CD4-positive, alpha-beta T cell (primary cell): ENCODE data around the gene SUV39H1. TPM values are rescaled to one million over a fixed set of nuclear protein-coding genes. Genes with fewer than 3 reads are reported as not detected.
"Not testable (repeated sequence)": the region's sequence is repeated elsewhere in the genome, so short reads cannot be mapped to it uniquely, and the experiment has no call there.

Experiments used
- ATAC-seq: fragments of 200-7000 bp; cut with Tn5 transposase; one replicate; pipeline ENCODE4 v1.10.0; 2022; ENCODE audit warnings: mild to moderate bottlenecking; ENCODE audit not compliant: poor library complexity
- CTCF ChIA-PET: fragments of 350-600 bp; sonication (Branson Sonifier 250); formaldehyde crosslinking; loops from one replicate; lab custom pipeline; 2021; ENCODE audit warnings: antibody characterized with exemption, inconsistent platforms; lab: Charles Lee
- POLR2A ChIA-PET: fragments of 350-600 bp; sonication (Branson Sonifier 250); formaldehyde crosslinking; loops from one replicate; lab custom pipeline; 2021; ENCODE audit warnings: antibody characterized with exemption, inconsistent platforms; lab: Charles Lee
- DNase-seq, 14 experiments: peaks; one replicate each; pipeline ENCODE4 v3.0.0-alpha.2; 2013 to 2020; ENCODE audit warnings: mixed read lengths in 2 of 14
- H3K27ac ChIP-seq, 2 donors: one replicate each; pipeline versions ENCODE4 v1.5.1 to v1.7.0; 2013; ENCODE audit warnings: low read length in 2 of 2, low read depth in 1 of 2, mild to moderate bottlenecking in 1 of 2
- H3K27me3 ChIP-seq, 2 experiments: 1 replicate in 1 of 2; 2 replicates in 1 of 2; pipeline versions ENCODE4 v1.6.1 to v1.7.0; 2013; ENCODE audit warnings: low read length in 2 of 2, control low read depth in 1 of 2, mild to moderate bottlenecking in 1 of 2, moderate library complexity in 1 of 2; ENCODE audit not compliant: insufficient read depth in 2 of 2, control insufficient read depth in 1 of 2
- H3K36me3 ChIP-seq: one replicate; pipeline ENCODE4 v1.6.1; 2013; ENCODE audit warnings: low read length, control low read depth; ENCODE audit not compliant: insufficient read depth
- H3K4me1 ChIP-seq: one replicate; pipeline ENCODE4 v1.6.1; 2013; ENCODE audit warnings: low read length, control low read depth; ENCODE audit not compliant: insufficient read depth
- H3K4me3 ChIP-seq: one replicate; pipeline ENCODE4 v1.5.1; 2013; ENCODE audit warnings: mild to moderate bottlenecking, low read length, moderate library complexity
- H3K9me3 ChIP-seq, 2 experiments: 1 replicate in 1 of 2; 2 replicates in 1 of 2; pipeline versions ENCODE4 v1.6.1 to v1.7.0; 2013; ENCODE audit warnings: low read length in 2 of 2, mild to moderate bottlenecking in 2 of 2, control low read depth in 1 of 2, moderate library complexity in 1 of 2; ENCODE audit not compliant: control insufficient read depth in 1 of 2, insufficient read depth in 1 of 2
- H3K27ac Mint-ChIP-seq: one replicate; pipeline ENCODE4 v1.8.0; 2020; ENCODE audit warnings: mixed read lengths
- H3K27me3 Mint-ChIP-seq: one replicate; pipeline ENCODE4 v1.8.0; 2021; ENCODE audit warnings: mixed read lengths
- H3K36me3 Mint-ChIP-seq: one replicate; pipeline ENCODE4 v1.8.0; 2021; ENCODE audit warnings: low read depth, mixed read lengths
- H3K4me1 Mint-ChIP-seq: one replicate; pipeline ENCODE4 v1.8.0; 2021; ENCODE audit warnings: low read depth, mixed read lengths
- H3K4me3 Mint-ChIP-seq: one replicate; pipeline ENCODE4 v1.8.0; 2020; ENCODE audit warnings: mild to moderate bottlenecking, mixed read lengths
- H3K9me3 Mint-ChIP-seq: one replicate; pipeline ENCODE4 v1.8.0; 2020; ENCODE audit warnings: mixed read lengths
- intact Hi-C, 2 experiments: fragments of 100-400 bp; cut with DNase I in 1 of 2; cut with micrococcal nuclease in 1 of 2; formaldehyde crosslinking; loops; one replicate each; pipeline versions ENCODE4 v1.15.1 to v1.9.0; 2023 to 2025; cut with DNase I, micrococcal nuclease
- total RNA-seq, 174 experiments: library from RNA in 2 of 174; stranded (reverse) in 2 of 174; gene quantifications; one replicate each; pipeline ENCODE4 v1.2.3 and lab custom pipeline; 2021 to 2026
- TF ChIP-seq, protein P1 (sequence below): fragments of 200-600 bp; IDR thresholded peaks from one replicate; pipeline ENCODE4 v1.8.0; 2022; ENCODE audit warnings: antibody characterized with exemption, mild to moderate bottlenecking

The SUV39H1 gene
- total RNA-seq, 2 experiments from 2014 or later = 7.7 to 8.4 TPM

DNA sequence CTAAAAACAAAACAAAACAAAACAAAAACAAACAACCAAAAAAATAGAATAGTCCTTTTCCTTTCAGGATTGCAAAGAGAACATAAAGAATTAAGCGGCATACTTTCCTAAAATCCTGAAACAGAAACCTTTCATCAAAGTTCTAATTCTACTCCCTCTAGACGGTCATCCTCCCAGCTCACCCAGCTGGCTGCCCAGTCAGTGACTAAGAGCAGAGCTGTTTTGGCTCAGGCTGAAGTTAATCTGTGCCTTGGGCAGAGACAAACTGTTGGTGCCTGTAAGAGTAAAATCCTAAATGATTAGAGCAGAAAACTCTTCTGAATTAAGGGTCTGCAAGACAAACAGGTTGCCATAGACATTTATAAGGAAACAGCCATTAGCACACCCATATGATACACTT is 30.5 kb upstream of the SUV39H1 start:
- Histone ChIP-seq H3K27ac (no peak overlapping the region), H3K4me1 (peaks cover under 1% of the 10 kb centered on the region), H3K36me3 (no peaks in the 10 kb centered on the region), H3K4me3 (no peak overlapping the region), H3K27me3 (no peaks in the 10 kb centered on the region), H3K9me3 (no peaks in the 10 kb centered on the region)
- ATAC-seq = no peak
- Mint-ChIP-seq H3K4me3 (no peak overlapping the region), H3K36me3 (no peaks in the 10 kb centered on the region), H3K4me1 (peaks cover 7% of the 10 kb centered on the region), H3K27me3 (no peaks in the 10 kb centered on the region), H3K27ac (no peak overlapping the region), H3K9me3 (no peaks in the 10 kb centered on the region)
- ChIA-PET POLR2A (no interaction called here), CTCF (no interaction called here)
- no peak for DNase-seq
- TF ChIP-seq, protein P1, sequence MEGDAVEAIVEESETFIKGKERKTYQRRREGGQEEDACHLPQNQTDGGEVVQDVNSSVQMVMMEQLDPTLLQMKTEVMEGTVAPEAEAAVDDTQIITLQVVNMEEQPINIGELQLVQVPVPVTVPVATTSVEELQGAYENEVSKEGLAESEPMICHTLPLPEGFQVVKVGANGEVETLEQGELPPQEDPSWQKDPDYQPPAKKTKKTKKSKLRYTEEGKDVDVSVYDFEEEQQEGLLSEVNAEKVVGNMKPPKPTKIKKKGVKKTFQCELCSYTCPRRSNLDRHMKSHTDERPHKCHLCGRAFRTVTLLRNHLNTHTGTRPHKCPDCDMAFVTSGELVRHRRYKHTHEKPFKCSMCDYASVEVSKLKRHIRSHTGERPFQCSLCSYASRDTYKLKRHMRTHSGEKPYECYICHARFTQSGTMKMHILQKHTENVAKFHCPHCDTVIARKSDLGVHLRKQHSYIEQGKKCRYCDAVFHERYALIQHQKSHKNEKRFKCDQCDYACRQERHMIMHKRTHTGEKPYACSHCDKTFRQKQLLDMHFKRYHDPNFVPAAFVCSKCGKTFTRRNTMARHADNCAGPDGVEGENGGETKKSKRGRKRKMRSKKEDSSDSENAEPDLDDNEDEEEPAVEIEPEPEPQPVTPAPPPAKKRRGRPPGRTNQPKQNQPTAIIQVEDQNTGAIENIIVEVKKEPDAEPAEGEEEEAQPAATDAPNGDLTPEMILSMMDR = no peak
- intact Hi-C loops = no loop called here

DNA sequence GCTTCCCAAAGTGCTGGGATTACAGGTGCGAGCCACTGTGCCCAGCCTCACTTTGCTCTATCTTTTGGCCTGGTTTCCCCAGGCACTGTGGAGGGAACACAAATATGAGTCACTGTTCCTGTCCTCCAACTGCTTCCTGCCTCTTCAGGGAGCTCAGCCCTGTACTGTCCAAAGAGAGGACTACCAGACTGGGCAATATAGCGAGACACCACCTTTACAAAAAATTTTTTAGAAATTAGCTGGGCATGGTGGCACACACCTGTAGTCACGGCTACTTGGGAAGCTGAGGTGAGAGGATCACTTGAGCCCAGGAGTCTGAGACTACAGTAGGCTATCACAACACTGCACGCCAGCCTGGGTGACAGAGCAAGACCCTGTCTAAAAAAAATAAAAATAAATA is 29.9 kb upstream of the SUV39H1 start:
- H3K27ac ChIP-seq = no peak overlapping the region
- Mint-ChIP-seq H3K36me3 (no peaks in the 10 kb centered on the region), H3K4me3 (no peak overlapping the region), H3K4me1 (no peaks in the 10 kb centered on the region), H3K27ac (no peak overlapping the region), H3K9me3 (no peaks in the 10 kb centered on the region), H3K27me3 (no peaks in the 10 kb centered on the region)
- TF ChIP-seq, protein P1 = no peak
- DNase-seq (no peak), ATAC-seq (no peak)
- intact Hi-C loops = no loop called here
- H3K9me3 ChIP-seq = no peaks in the 10 kb centered on the region
- H3K36me3 ChIP-seq = no peaks in the 10 kb centered on the region
- CTCF ChIA-PET = no interaction called here
- H3K27me3 ChIP-seq = no peaks in the 10 kb centered on the region
- H3K4me1 ChIP-seq = no peaks in the 10 kb centered on the region
- no peak overlapping the region for H3K4me3 ChIP-seq
- POLR2A ChIA-PET = no interaction called here

DNA sequence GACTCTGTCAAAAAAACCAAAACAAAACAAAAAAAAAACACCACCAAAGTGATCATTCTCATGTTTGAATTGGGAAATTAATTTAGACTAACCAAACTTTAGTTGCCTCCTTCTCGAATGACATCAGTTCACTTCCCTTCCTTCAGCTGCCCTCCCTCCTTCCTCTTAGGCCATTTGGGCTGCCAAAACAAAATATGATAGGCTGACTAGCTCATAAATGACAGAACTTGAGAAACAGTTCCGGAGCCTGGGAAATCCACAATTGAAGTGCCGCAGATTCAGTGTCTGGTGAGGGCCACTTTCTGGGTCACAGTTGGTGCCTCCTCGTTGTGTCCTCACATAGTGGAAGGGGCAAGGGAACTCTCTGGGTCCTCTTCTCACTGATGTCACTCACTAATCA is 29.0 kb upstream of the SUV39H1 start:
- Histone ChIP-seq H3K36me3 (no peaks in the 10 kb centered on the region), H3K27ac (no peak overlapping the region), H3K27me3 (no peaks in the 10 kb centered on the region), H3K9me3 (no peaks in the 10 kb centered on the region), H3K4me3 (no peak overlapping the region), H3K4me1 (no peaks in the 10 kb centered on the region)
- POLR2A ChIA-PET = no interaction called here
- H3K9me3 Mint-ChIP-seq = no peaks in the 10 kb centered on the region
- intact Hi-C loops = no loop called here
- DNase-seq (peak in 2 of 14 experiments; percentile 22 to 37), ATAC-seq (no peak)
- H3K4me1 Mint-ChIP-seq = no peaks in the 10 kb centered on the region
- TF ChIP-seq, protein P1 = no peak
- no peak overlapping the region for H3K4me3 Mint-ChIP-seq
- no peaks in the 10 kb centered on the region for H3K36me3 Mint-ChIP-seq
- H3K27me3 Mint-ChIP-seq = no peaks in the 10 kb centered on the region
- no peak overlapping the region for H3K27ac Mint-ChIP-seq
- CTCF ChIA-PET = no interaction called here

DNA sequence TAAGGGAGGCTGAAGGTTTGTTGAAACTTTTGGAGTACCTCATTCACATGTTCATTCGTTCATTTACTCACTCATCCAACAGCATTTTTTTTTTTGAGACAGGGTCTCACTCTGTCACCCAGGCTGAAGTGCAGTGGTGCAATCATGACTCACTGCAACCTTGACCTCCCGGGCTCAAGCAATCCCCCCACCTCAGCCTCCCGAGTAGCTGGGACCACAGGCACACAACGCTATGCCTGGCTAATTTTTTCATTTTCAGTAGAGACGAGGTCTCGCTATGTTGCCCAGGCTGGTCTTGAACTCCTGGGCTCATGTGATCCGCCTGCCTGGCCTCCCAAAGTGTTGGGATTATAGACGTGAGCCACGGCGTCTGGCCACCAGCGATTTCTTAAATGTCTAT is 28.3 kb upstream of the SUV39H1 start:
- H3K4me1 ChIP-seq, H3K36me3 ChIP-seq, H3K9me3 Mint-ChIP-seq, H3K4me3 Mint-ChIP-seq, H3K27me3 Mint-ChIP-seq, H3K36me3 Mint-ChIP-seq, H3K27ac Mint-ChIP-seq, H3K27ac ChIP-seq, H3K9me3 ChIP-seq, CTCF ChIA-PET, DNase-seq, intact Hi-C loops, POLR2A ChIA-PET, H3K4me3 ChIP-seq, H3K27me3 ChIP-seq, H3K4me1 Mint-ChIP-seq, ATAC-seq: not testable (repeated sequence)
